GM18951 (cell line): ENCODE data around the gene SMAD3.
"Not testable (repeated sequence)": the region's sequence is repeated elsewhere in the genome, so short reads cannot be mapped to it uniquely, and the experiment has no call there.

Source experiments
- POLR2A ChIP-seq: IDR thresholded peaks from 4 replicates; pipeline ENCODE4 v1.6.1; 2011; ENCODE audit warnings: mild to moderate bottlenecking; ENCODE audit not compliant: insufficient read length, insufficient read depth; ENCODE audit errors: extremely low read depth
- in situ Hi-C: fragments of 300-500 bp; cut with MboI; formaldehyde crosslinking; loops from one replicate; pipeline ENCODE4 v1.12.0; 2022; ENCODE audit warnings: low sequenced_read_pairs, mixed read lengths, inconsistent platforms; ENCODE audit not compliant: unreplicated experiment

Gene SMAD3

GRCh38 chr15:67110958-67111864, 45.8 kb downstream of the SMAD3 start:
- in situ Hi-C loops, result no loop called here
- no peak for TF ChIP-seq POLR2A

DNA sequence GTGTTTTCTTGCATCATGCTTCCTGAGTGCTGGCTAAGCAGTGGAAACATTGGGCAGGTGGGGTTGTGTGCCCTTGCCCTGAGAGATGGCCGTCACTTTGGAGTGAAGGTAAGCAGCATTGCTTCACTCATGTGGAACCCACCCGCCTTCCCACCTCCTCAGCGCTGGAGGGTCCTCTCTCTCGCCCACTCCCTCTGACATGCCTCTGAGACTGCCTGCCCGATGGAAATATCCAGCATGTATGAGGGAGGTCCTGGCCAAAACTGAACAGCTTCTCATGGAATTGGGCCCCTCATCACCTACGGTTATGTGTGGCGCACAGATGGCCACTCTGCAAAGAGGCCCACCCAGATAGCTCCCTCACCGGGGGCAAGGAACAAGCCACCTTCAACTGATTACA, 48.6 kb downstream of the SMAD3 start:
- in situ Hi-C loops, result no loop called here
- no peak for TF ChIP-seq POLR2A

DNA sequence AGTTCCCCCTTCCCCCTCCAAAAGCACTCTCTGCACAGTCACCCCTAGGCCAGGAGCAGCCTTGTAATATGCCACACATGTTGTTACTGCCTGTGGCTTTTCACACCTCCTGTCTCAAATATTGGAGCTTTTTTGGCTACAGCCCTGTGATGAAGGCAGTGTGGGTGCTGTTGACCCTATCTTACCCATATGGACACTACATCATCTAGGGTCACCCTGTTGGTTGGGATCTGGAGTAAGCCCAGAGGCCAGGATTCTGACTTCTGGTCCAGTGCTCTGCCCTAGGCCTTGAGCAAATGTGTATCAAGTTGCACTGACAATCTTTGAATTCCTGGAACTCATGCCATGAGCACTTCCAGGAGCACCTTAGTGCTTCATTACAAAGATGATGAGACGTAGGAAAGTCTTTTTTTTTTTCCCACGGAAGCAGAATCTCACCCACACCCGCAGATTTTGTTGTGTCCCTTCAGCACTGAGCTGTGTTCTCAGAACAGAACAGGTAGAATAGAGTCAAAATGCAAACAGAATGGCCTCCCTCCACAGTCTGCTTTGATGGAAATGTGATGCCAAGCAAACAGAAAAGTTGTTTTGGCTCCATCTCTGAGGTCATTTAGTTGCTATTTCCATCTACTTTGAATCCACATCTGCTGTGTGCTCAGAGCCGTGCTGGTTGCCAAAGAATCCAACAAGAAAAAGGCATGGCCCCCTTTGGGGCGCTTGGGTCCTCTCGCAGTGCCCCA, 49.6 kb downstream of the SMAD3 start:
- in situ Hi-C loops, result no loop called here
- TF ChIP-seq POLR2A, result no peak

GRCh38 chr15:67115586-67115969, 50.2 kb downstream of the SMAD3 start:
- TF ChIP-seq POLR2A, result no peak
- in situ Hi-C loops, result no loop called here

GRCh38 chr15:67116742-67117141, 51.3 kb downstream of the SMAD3 start:
- in situ Hi-C loops, result no loop called here
- no peak for TF ChIP-seq POLR2A

DNA sequence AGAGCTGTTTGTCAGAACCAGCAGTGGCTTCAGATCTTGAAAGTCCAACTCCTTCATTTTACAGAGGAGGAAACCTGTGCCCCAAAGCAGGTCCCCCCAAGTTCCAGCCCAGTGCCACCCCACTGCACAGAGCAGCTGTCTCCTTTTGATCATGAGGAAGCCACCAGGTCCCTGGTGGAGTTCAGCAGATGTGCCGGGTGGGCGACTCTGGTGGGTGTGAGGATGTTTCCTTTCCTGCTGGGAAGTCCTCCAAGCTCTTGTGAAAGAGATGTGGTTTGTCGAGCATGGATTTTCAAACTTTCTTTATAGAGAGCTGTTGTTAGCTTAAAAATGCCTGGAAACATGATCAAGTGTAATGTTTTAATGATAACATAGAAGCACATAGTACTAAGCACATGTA, 52.0 kb downstream of the SMAD3 start:
- TF ChIP-seq POLR2A, result no peak
- in situ Hi-C loops, result no loop called here

GRCh38 chr15:67118808-67119207, 53.4 kb downstream of the SMAD3 start:
- in situ Hi-C loops, result no loop called here
- no peak for TF ChIP-seq POLR2A

GRCh38 chr15:67119238-67119846, 53.9 kb downstream of the SMAD3 start:
- in situ Hi-C loops, result no loop called here
- no peak for TF ChIP-seq POLR2A

GRCh38 chr15:67120009-67120838, 54.8 kb downstream of the SMAD3 start:
- no peak for TF ChIP-seq POLR2A
- in situ Hi-C loops, result no loop called here

- peak; percentile 52 for TF ChIP-seq POLR2A
- in situ Hi-C loops, result no loop called here
Measured at GRCh38 chr15:67120839-67121643, 55.6 kb downstream of the SMAD3 start.

- TF ChIP-seq POLR2A, result no peak
- in situ Hi-C loops, result no loop called here
Measured at GRCh38 chr15:67121644-67122605, 56.5 kb downstream of the SMAD3 start.

DNA sequence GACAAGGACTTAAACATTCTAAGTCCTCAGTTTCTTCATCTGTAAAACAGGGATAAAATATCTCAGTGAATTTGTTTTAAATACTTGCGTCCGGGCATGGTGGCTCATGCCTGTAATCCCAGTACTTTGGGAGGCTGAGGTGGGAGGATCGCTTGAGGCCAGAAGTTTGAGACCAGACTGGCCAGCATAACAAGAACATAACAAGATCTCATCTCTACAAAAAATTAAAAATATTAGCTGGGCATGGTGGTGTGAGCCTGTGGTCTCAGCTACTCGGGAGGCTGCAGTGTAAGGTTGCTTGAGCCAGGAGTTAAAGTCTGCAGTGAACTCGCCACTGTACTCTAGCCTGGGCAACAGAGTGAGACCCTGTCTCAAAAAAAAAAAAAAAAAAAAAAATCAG, 57.4 kb downstream of the SMAD3 start:
- in situ Hi-C loops, result not testable (repeated sequence)

GRCh38 chr15:67123291-67123690, 57.9 kb downstream of the SMAD3 start:
- in situ Hi-C loops, result not testable (repeated sequence)
